AG09309 (cell line): ENCODE measurements around the gene ANKRD60.

ENCODE experiments used
- DNase-seq: peaks from one replicate; pipeline ENCODE4 v3.0.0-alpha.2; 2010; ENCODE audit warnings: low read depth
- H3K4me3 ChIP-seq: 2 replicates; pipeline ENCODE4 v1.5.1; 2011; ENCODE audit warnings: mild to moderate bottlenecking, low read depth, low read length, moderate library complexity; ENCODE audit not compliant: control insufficient read depth
- CTCF ChIP-seq: IDR thresholded peaks from 2 replicates; pipeline ENCODE4 v1.5.1; 2011; ENCODE audit warnings: mild to moderate bottlenecking, low read depth, low read length, inconsistent platforms; ENCODE audit not compliant: insufficient read depth, control insufficient read depth; ENCODE audit errors: missing control alignments

The ANKRD60 gene

GRCh38 chr20:58173091-58173490 is 55.4 kb downstream of the ANKRD60 start:
- DNase-seq = no peak
- H3K4me3 ChIP-seq = no peak overlapping the region
- no peak for TF ChIP-seq CTCF

GRCh38 chr20:58171796-58172425 is 56.5 kb downstream of the ANKRD60 start:
- no peak overlapping the region for H3K4me3 ChIP-seq
- DNase-seq = no peak
- no peak for TF ChIP-seq CTCF

- peak; percentile 75 for DNase-seq
- no peak for TF ChIP-seq CTCF
- H3K4me3 ChIP-seq = no peak overlapping the region
Measured at GRCh38 chr20:58169450-58169849, 59.0 kb downstream of the ANKRD60 start.

GRCh38 chr20:58168843-58169242 is 59.6 kb downstream of the ANKRD60 start:
- DNase-seq = no peak
- no peak overlapping the region for H3K4me3 ChIP-seq
- no peak for TF ChIP-seq CTCF

- DNase-seq = no peak
- no peak overlapping the region for H3K4me3 ChIP-seq
- no peak for TF ChIP-seq CTCF
Measured at GRCh38 chr20:58167759-58168158, 60.7 kb downstream of the ANKRD60 start.
